Neural cell (in vitro differentiated cells): ENCODE data around the gene GMPPA. TPM values are rescaled to one million over a fixed set of nuclear protein-coding genes. Genes with fewer than 3 reads are reported as not detected.

Source experiments
- H2AFZ ChIP-seq: fragments of 200-600, 300-800 bp; sonication (generic), shearing (Covaris generic); 2 replicates; pipeline ENCODE4 v1.6.0; 2014; ENCODE audit warnings: low read depth, mild to moderate bottlenecking, antibody characterized with exemption, low read length, moderate library complexity
- H3F3A ChIP-seq: fragments of 200-600 bp; shearing (Covaris generic); 2 replicates; pipeline ENCODE4 v1.6.1; 2016; ENCODE audit warnings: mild to moderate bottlenecking, moderate library complexity, mixed read lengths, antibody characterized with exemption, low read length; ENCODE audit not compliant: insufficient read depth, poor library complexity, severe bottlenecking
- H3K27ac ChIP-seq: fragments of 200-600, 300-800 bp; sonication (generic), shearing (Covaris generic); 2 replicates; pipeline ENCODE4 v1.5.1; 2014; ENCODE audit warnings: mild to moderate bottlenecking, low read length, moderate library complexity
- H3K27me3 ChIP-seq: fragments of 300-800, 200-600 bp; sonication (generic), shearing (Covaris generic); 2 replicates; pipeline ENCODE4 v1.6.0; 2014; ENCODE audit warnings: mild to moderate bottlenecking, low read depth, low read length, moderate library complexity; ENCODE audit not compliant: insufficient read depth
- H3K36me3 ChIP-seq: fragments of 300-800, 200-600 bp; sonication (generic), shearing (Covaris generic); 2 replicates; pipeline ENCODE4 v1.5.1; 2014; ENCODE audit warnings: mild to moderate bottlenecking, antibody characterized with exemption, low read length, moderate library complexity; ENCODE audit not compliant: insufficient read depth
- H3K4me2 ChIP-seq: fragments of 300-800, 200-600 bp; sonication (generic), shearing (Covaris generic); 2 replicates; pipeline ENCODE4 v1.6.0; 2014; ENCODE audit warnings: mild to moderate bottlenecking, low read length
- H3K4me3 ChIP-seq: fragments of 300-800, 200-600 bp; sonication (generic), shearing (Covaris generic); 2 replicates; pipeline ENCODE4 v1.5.1; 2014; ENCODE audit warnings: mild to moderate bottlenecking, low read length, moderate library complexity
- H3K79me2 ChIP-seq: fragments of 200-600 bp; shearing (Covaris generic); replicated peaks from 2 replicates; pipeline ENCODE4 v1.6.0; 2014; ENCODE audit warnings: mild to moderate bottlenecking, low read length, moderate library complexity; ENCODE audit not compliant: insufficient read depth
- H3K9ac ChIP-seq: fragments of 300-800, 200-600 bp; sonication (generic), shearing (Covaris generic); 2 replicates; pipeline ENCODE4 v1.6.1; 2016; ENCODE audit warnings: mild to moderate bottlenecking, low read length, mixed read lengths
- H3K9me2 ChIP-seq: fragments of 200-600 bp; shearing (Covaris generic); 2 replicates; pipeline ENCODE4 v1.6.1; 2016; ENCODE audit warnings: mild to moderate bottlenecking, low read length, mixed read lengths; ENCODE audit not compliant: insufficient read depth
- H3K9me3 ChIP-seq: fragments of 200-600, 300-800 bp; sonication (generic), shearing (Covaris generic); 2 replicates; pipeline ENCODE4 v1.6.1; 2016; ENCODE audit warnings: mild to moderate bottlenecking, mixed run types, low read length, moderate library complexity, mixed read lengths
- H4K20me1 ChIP-seq: fragments of 200-600 bp; shearing (Covaris generic); 2 replicates; pipeline ENCODE4 v1.6.1; 2016; ENCODE audit warnings: mild to moderate bottlenecking, mixed run types; ENCODE audit not compliant: insufficient read depth
- EP300 ChIP-seq: fragments of 450-650 bp; conservative IDR thresholded peaks from 2 replicates; pipeline ENCODE4 v1.6.1; 2014; ENCODE audit warnings: antibody characterized with exemption, mild to moderate bottlenecking, moderate library complexity; ENCODE audit not compliant: poor library complexity, severe bottlenecking
- EZH2 ChIP-seq: fragments of 200-600, 300-800 bp; shearing (Covaris generic), sonication (generic); IDR thresholded peaks from 2 replicates; pipeline ENCODE4 v1.6.1; 2014; ENCODE audit warnings: antibody characterized with exemption, low read length, borderline replicate concordance, mild to moderate bottlenecking; ENCODE audit not compliant: insufficient read depth, poor library complexity, severe bottlenecking
- MXI1 ChIP-seq: fragments of 450-650 bp; conservative IDR thresholded peaks from 2 replicates; pipeline ENCODE4 v1.6.1; 2014; ENCODE audit warnings: antibody characterized with exemption, mild to moderate bottlenecking; ENCODE audit not compliant: poor library complexity, severe bottlenecking
- POLR2AphosphoS5 ChIP-seq: IDR thresholded peaks from 2 replicates; pipeline ENCODE4 v1.6.1; 2012
- RAD21 ChIP-seq: fragments of 450-650 bp; conservative IDR thresholded peaks from 2 replicates; pipeline ENCODE4 v1.6.1; 2014; ENCODE audit warnings: antibody characterized with exemption, mild to moderate bottlenecking, moderate library complexity
- SMC3 ChIP-seq: fragments of 450-650 bp; conservative IDR thresholded peaks from 2 replicates; pipeline ENCODE4 v1.6.1; 2014; ENCODE audit warnings: antibody characterized with exemption, mild to moderate bottlenecking, moderate library complexity; ENCODE audit not compliant: poor library complexity
- TAF1 ChIP-seq: IDR thresholded peaks from 2 replicates; pipeline ENCODE4 v1.6.1; 2012; ENCODE audit warnings: low read depth
- polyA plus RNA-seq: library from polyadenylated mRNA; depleted of rRNA; stranded (reverse); fragments of >200 nt; gene quantifications from 2 replicates; pipeline ENCODE4 v1.2.3, GENCODE V29; 2014
- TF ChIP-seq, protein P1 (sequence below): fragments of 450-650 bp; IDR thresholded peaks from 2 replicates; pipeline ENCODE4 v1.5.1; 2014; ENCODE audit warnings: antibody characterized with exemption, mild to moderate bottlenecking, moderate library complexity; ENCODE audit not compliant: poor library complexity, severe bottlenecking
- TF ChIP-seq, protein P2 (sequence below): IDR thresholded peaks from 2 replicates; pipeline ENCODE4 v1.6.1; 2012; ENCODE audit warnings: borderline replicate concordance

GMPPA gene
- polyA plus RNA-seq, 1 donor from 2014 or later = 20.4 TPM

DNA sequence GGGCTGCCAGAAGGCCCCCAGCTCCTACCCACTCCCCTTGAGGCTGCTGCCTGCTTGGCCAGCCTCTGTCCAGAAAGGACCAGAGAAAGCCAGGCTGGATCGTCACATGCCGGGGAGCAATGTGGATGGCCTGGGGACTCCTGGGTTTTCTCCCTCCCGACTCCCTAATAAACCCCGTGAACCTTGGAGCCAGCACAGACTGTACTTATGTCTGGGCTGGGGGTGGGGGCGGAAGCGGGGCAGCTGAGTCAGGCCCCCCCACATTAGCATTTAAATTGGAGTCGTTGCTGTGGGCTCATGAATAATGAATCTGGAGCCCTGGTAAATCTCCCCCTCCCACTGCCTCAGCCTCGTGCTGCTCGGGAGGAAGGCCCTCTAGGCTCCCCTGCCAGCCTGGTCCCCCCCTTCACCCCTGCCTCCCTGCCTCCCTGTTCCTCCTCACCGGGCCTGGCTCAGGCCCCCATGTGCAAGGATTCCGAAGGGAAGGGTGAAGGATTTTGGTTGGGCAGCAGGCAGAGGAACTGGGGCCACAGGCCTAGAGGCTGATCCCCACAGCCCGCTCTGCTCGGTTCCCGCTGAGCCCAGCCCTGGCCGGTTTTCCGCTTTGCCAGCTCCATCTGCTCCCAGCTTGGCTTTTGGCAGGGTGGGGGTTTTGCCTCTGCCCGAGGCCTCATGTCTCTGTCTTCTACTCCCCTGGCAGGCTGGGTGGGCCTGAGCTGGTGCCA, 8.3 kb downstream of the GMPPA start:
- no peak overlapping the region for H3K27ac ChIP-seq
- H3K27me3 ChIP-seq = no peaks in the 10 kb centered on the region
- no peak overlapping the region for H3K4me3 ChIP-seq
- H3K9me2 ChIP-seq = no peaks in the 10 kb centered on the region
- H3K9me3 ChIP-seq = no peaks in the 10 kb centered on the region
- H3K79me2 ChIP-seq = no peaks in the 10 kb centered on the region
- no peaks in the 10 kb centered on the region for H3K36me3 ChIP-seq
- H3F3A ChIP-seq = no peaks in the 10 kb centered on the region
- no peak overlapping the region for H3K9ac ChIP-seq
- no peak overlapping the region for H3K4me2 ChIP-seq
- H2AFZ ChIP-seq = no peak overlapping the region
- H4K20me1 ChIP-seq = no peaks in the 10 kb centered on the region
- TF ChIP-seq TAF1 (no peak), POLR2AphosphoS5 (no peak), MXI1 (no peak), EZH2 (no peak)
- TF ChIP-seq, protein P1, sequence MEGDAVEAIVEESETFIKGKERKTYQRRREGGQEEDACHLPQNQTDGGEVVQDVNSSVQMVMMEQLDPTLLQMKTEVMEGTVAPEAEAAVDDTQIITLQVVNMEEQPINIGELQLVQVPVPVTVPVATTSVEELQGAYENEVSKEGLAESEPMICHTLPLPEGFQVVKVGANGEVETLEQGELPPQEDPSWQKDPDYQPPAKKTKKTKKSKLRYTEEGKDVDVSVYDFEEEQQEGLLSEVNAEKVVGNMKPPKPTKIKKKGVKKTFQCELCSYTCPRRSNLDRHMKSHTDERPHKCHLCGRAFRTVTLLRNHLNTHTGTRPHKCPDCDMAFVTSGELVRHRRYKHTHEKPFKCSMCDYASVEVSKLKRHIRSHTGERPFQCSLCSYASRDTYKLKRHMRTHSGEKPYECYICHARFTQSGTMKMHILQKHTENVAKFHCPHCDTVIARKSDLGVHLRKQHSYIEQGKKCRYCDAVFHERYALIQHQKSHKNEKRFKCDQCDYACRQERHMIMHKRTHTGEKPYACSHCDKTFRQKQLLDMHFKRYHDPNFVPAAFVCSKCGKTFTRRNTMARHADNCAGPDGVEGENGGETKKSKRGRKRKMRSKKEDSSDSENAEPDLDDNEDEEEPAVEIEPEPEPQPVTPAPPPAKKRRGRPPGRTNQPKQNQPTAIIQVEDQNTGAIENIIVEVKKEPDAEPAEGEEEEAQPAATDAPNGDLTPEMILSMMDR = no peak

DNA sequence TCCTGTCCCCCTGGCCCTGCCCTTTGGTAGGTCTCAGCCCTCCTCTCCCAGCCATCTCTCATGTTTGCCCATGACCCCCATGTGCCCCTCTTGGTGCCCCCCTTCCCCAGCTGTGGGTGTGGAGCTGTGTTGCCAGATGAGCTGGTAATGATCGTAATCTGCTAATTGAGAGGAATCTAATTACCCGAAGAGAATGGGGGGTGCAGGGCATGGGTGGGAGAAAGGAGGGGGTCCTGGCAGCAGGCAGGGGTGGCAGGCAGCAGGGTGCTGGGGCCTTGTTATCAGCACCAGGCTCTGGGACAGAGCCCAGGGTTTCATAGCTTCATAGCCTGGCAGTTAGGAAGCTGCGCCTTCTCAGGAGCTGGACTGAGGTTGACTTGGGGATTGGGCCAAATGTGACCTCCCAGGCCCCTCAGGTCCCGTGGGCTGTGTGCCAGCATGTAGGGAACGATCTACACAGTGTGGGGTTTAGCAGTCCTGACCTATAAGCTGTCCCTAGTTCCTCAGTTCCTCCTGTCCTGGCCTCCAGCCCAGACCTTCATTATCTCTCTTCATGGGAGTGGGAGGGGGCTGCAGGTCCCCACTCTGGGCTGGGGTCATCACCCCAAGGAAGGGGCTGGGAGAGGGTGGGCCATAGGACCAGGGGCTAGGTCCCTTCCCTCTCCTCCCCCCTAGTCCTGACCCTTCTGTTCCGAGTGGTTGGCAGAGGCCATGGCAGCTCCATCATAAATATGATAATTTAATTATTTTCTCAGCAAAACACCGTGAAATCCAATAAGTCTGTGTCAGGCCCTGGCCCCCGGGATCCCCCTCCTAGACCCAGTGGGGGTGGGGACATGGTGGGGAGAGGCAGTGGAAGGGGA, 9.1 kb downstream of the GMPPA start:
- Histone ChIP-seq H3K27ac (no peak overlapping the region), H3K4me3 (no peak overlapping the region), H3K4me2 (no peak overlapping the region)

More for the DNA sequence above, 9.1 kb downstream of the GMPPA start:
- no peak for TF ChIP-seq EP300
- TF ChIP-seq POLR2AphosphoS5 = no peak
- TF ChIP-seq RAD21 = no peak
- no peak for TF ChIP-seq SMC3
- TF ChIP-seq TAF1 = no peak
- no peak for TF ChIP-seq MXI1
- TF ChIP-seq, protein P2, sequence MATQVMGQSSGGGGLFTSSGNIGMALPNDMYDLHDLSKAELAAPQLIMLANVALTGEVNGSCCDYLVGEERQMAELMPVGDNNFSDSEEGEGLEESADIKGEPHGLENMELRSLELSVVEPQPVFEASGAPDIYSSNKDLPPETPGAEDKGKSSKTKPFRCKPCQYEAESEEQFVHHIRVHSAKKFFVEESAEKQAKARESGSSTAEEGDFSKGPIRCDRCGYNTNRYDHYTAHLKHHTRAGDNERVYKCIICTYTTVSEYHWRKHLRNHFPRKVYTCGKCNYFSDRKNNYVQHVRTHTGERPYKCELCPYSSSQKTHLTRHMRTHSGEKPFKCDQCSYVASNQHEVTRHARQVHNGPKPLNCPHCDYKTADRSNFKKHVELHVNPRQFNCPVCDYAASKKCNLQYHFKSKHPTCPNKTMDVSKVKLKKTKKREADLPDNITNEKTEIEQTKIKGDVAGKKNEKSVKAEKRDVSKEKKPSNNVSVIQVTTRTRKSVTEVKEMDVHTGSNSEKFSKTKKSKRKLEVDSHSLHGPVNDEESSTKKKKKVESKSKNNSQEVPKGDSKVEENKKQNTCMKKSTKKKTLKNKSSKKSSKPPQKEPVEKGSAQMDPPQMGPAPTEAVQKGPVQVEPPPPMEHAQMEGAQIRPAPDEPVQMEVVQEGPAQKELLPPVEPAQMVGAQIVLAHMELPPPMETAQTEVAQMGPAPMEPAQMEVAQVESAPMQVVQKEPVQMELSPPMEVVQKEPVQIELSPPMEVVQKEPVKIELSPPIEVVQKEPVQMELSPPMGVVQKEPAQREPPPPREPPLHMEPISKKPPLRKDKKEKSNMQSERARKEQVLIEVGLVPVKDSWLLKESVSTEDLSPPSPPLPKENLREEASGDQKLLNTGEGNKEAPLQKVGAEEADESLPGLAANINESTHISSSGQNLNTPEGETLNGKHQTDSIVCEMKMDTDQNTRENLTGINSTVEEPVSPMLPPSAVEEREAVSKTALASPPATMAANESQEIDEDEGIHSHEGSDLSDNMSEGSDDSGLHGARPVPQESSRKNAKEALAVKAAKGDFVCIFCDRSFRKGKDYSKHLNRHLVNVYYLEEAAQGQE = no peak
- TF ChIP-seq, protein P1 = no peak
- no peak for TF ChIP-seq EZH2
- H3K36me3 ChIP-seq = no peaks in the 10 kb centered on the region
- no peaks in the 10 kb centered on the region for H3F3A ChIP-seq
- H3K27me3 ChIP-seq = no peaks in the 10 kb centered on the region
- H3K79me2 ChIP-seq = no peaks in the 10 kb centered on the region
- H2AFZ ChIP-seq = no peak overlapping the region
- H3K9me2 ChIP-seq = no peaks in the 10 kb centered on the region
- H4K20me1 ChIP-seq = no peaks in the 10 kb centered on the region
- H3K9ac ChIP-seq = no peak overlapping the region
- no peaks in the 10 kb centered on the region for H3K9me3 ChIP-seq
